Subcutaneous adipose tissue (tissue), 4 donors: ENCODE measurements around the gene POU5F1. TPM values are rescaled to one million over a fixed set of nuclear protein-coding genes. Genes with fewer than 3 reads are reported as not detected.

Experiments
- CTCF ChIP-seq: fragments of 450-650 bp; IDR thresholded peaks from one replicate; pipeline ENCODE4 v1.5.1; 2016; ENCODE audit warnings: low read depth, mild to moderate bottlenecking, control low read depth, antibody characterized with exemption, moderate library complexity
- total RNA-seq, 4 donors: library from RNA; depleted of rRNA; stranded (reverse); fragments of >200 nt; gene quantifications; one replicate each; pipeline ENCODE4 v1.1.0, GENCODE V29; 2016

POU5F1 gene
- total RNA-seq, 4 donors from 2014 or later, result 0.17 to 5.5 TPM; not detected in 2

- no peak for TF ChIP-seq CTCF
These were observed 9.0 kb downstream of the POU5F1 start for GRCh38 chr6:31161216-31162126.

GRCh38 chr6:31158863-31159855 lies 11.3 kb downstream of the POU5F1 start:
- no peak for TF ChIP-seq CTCF

DNA sequence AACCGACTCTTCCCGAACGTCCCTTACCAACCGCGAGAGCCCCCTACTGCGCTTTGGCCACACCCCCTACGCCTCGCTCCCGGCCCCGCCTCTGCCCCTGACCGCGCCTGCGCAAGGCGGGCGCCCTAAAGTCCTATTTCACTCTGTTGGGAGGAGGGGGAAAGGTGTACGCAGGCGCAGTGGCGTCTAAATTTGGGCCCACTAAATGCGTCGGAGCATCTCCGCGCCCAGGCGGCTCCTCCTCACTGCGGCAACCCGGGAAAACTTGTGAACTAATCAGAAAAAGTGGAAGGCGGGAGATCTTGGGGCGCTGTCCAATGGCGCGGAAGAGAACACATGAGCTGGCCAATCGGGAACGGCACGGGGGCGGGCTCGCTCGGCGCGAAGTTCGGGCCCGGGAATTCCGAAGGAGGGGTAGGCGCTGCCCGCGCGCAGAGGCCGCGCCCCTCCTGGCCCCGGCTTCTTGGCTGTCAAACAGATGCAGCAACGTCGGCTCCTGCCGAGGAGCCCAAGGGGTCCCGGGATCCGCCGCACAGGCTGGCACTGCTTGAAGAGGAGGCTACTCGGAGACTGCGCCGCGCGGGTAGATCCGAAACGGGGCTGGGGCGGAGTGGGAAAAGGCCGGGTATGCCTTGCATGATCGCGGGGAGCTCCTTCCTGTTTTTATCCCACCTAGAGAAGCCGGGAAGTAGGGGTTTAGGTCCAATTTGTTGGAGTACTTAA lies 12.2 kb downstream of the POU5F1 start, which contains the start of gene TCF19:
TSS of gene TCF19 (plus strand) at position 450 of the 723 bp plus-strand sequence. CDS start 881 bp downstream, outside the sequence.
- TF ChIP-seq CTCF, result no peak

DNA sequence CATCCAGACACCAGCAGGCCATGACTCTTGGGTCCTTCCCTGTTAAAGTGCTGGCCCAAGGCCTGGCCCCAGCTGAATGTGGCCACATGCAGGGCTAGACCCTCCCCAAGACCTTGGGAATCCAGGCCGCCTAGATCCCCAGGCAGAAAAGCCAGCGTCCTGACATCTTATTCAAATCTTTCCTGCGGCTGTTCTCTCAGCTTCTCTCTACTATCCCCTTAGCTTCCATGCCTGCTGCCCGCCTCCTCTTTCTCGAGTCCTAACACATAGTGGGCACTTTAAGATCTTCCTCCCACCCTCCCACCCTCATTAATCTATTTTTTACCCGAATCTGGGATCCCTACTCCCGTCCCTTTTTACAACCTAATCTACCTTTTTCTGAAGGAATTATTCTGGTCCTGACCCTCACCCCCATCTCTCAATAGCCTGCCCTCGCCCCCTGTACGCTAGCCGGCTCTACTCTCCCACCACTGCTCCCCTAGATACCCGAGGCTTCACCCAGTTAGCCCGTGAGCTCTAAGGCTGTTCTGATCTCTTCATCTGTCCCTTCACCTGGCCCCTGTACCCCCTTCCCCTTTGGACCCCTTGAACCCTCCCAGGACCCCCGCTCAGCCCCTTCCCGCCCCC lies 12.9 kb downstream of the POU5F1 start, which contains the start of gene CCHCR1:
TSS of gene CCHCR1 (minus strand) at position 290 of the 627 bp plus-strand sequence. CDS start at position 88, 202 bp downstream.
- TF ChIP-seq CTCF, result no peak

- no peak for TF ChIP-seq CTCF
These were observed 13.8 kb downstream of the POU5F1 start for GRCh38 chr6:31156641-31157040.

DNA sequence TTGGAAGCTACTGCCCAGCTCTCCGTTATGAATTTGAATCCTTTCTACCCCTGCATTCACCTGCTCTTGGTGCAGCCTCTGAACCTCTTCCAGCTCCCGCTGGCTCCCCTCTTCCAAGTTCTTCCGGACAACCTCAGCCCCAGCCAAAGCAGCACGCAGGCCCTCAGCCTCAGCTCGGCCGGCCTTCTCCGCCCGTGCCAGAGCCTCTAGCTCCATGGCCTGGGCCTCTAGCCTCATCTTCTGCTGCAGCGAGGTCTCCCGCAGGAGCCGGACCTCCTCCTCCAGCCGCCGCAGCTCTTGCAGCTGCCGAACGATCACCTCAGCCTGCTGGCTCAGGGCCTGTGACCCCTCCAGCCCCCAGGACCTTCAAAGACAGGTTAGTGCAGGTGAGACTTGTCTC lies 16.0 kb downstream of the POU5F1 start:
- no peak for TF ChIP-seq CTCF
